IMR-90 (cell line): ENCODE data around the gene KRT32.

Experiments used
- CEBPB ChIP-seq: IDR thresholded peaks from 2 replicates; pipeline ENCODE4 v1.6.1; 2012; ENCODE audit warnings: low read depth, low read length, improper control_type of control experiment
- CHD1 ChIP-seq: IDR thresholded peaks from 2 replicates; pipeline ENCODE4 v1.6.1; 2012; ENCODE audit warnings: low read depth, low read length, improper control_type of control experiment
- CTCF ChIP-seq: conservative IDR thresholded peaks from 2 replicates; pipeline ENCODE4 v1.5.1; 2012; ENCODE audit warnings: mild to moderate bottlenecking, low read depth, low read length, improper control_type of control experiment
- ELK1 ChIP-seq: fragments of 150-350 bp; IDR thresholded peaks from 2 replicates; pipeline ENCODE4 v1.6.1; 2016; ENCODE audit warnings: low read depth, mild to moderate bottlenecking, low read length, moderate library complexity, borderline replicate concordance
- POLR2A ChIP-seq: IDR thresholded peaks from 2 replicates; pipeline ENCODE4 v1.6.1; 2012; ENCODE audit warnings: mild to moderate bottlenecking, low read depth, low read length
- USF2 ChIP-seq: fragments of 150-350 bp; IDR thresholded peaks from 2 replicates; pipeline ENCODE4 v1.6.1; 2017; ENCODE audit warnings: mild to moderate bottlenecking, antibody characterized with exemption, low read length, low read depth

GRCh38 chr17:41433586-41433985 is 33.6 kb downstream of the KRT32 start:
- TF ChIP-seq CTCF (no peak), ELK1 (no peak), POLR2A (no peak), USF2 (no peak), CEBPB (no peak), CHD1 (no peak)
